ENCODE data around the gene KCNJ13. TPM values are rescaled to one million over a fixed set of nuclear protein-coding genes. Genes with fewer than 3 reads are reported as not detected.

KCNJ13 gene
- total RNA-seq, 6 experiments from 2014 or later, result not detected

DNA sequence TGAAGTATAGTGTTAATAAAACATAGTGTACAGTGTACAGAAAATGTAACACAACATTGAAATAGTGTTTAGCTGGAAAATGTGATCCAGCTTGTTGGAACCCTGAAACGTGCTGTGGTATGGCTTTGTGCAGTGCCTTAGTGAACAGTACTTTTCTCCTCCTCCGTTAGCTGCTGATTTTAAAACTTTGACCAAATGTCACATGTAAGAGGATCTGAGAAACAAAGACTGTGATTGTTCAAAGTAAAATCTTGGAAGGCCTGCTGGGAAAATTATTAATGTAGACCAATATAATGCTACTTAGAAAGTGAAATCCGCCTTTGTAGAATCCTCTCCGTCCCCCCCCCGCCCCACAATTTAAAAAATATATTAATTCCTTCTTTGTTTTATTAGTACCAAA, 911 bp upstream of the KCNJ13 start:
- intact Hi-C loops (cut with DNase I), result no loop called here
- H3K9me3 ChIP-seq, result no peaks in the 10 kb centered on the region
- H3K27ac ChIP-seq, result no peak overlapping the region
- H3K27me3 ChIP-seq, result no peaks in the 10 kb centered on the region
- no peak for ATAC-seq
- TF ChIP-seq, protein P1, sequence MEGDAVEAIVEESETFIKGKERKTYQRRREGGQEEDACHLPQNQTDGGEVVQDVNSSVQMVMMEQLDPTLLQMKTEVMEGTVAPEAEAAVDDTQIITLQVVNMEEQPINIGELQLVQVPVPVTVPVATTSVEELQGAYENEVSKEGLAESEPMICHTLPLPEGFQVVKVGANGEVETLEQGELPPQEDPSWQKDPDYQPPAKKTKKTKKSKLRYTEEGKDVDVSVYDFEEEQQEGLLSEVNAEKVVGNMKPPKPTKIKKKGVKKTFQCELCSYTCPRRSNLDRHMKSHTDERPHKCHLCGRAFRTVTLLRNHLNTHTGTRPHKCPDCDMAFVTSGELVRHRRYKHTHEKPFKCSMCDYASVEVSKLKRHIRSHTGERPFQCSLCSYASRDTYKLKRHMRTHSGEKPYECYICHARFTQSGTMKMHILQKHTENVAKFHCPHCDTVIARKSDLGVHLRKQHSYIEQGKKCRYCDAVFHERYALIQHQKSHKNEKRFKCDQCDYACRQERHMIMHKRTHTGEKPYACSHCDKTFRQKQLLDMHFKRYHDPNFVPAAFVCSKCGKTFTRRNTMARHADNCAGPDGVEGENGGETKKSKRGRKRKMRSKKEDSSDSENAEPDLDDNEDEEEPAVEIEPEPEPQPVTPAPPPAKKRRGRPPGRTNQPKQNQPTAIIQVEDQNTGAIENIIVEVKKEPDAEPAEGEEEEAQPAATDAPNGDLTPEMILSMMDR (IDR thresholded peaks at IDR 0.05), result no peak
- no peak for TF ChIP-seq POLR2A (IDR thresholded peaks at IDR 0.05)
- H3K36me3 ChIP-seq, result no peaks in the 10 kb centered on the region
- DNase-seq, result no peak
- 82% methylated on average over 5 of the region's 5 CpGs for WGBS (ENCODE audit: insufficient coverage, low coverage, low lambda C conversion rate, missing lambda C conversion rate)
- no peaks in the 10 kb centered on the region for H3K4me1 ChIP-seq
- no peak overlapping the region for H3K4me3 ChIP-seq

DNA sequence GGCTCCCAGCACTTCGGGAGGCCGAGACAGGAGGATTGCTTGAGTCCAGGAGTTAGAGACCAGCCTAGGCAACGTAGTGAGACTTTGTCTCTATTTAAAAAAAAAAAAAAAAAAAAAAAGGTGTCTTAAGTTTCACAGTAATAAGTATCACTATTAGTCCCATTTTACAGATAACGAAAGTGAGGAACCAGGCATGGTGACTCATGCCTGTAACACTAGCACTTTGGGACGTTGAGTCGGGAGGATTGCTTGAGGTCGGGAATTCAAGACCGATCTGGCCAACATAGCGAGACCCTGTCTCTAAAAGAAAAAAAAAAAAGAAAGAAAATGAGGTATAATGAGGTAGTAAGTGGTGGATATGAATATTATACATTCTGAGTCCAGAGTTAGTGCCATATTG, 2.5 kb downstream of the KCNJ13 start:
- Histone ChIP-seq H3K27me3 (no peaks in the 10 kb centered on the region), H3K4me3 (no peak overlapping the region), H3K27ac (no peak overlapping the region), H3K9me3 (no peaks in the 10 kb centered on the region), H3K36me3 (peaks cover 0 to 16% (median 3%) of the 10 kb centered on the region in 4 donors), H3K4me1 (no peaks in the 10 kb centered on the region)
- TF ChIP-seq, protein P1 (IDR thresholded peaks at IDR 0.05), result no peak
- WGBS (ENCODE audit: insufficient coverage, low coverage, low lambda C conversion rate, missing lambda C conversion rate), result 81% methylated on average over 9 of the region's 9 CpGs
- DNase-seq (no peak), ATAC-seq (no peak)
- intact Hi-C loops (cut with DNase I), result no loop called here

DNA sequence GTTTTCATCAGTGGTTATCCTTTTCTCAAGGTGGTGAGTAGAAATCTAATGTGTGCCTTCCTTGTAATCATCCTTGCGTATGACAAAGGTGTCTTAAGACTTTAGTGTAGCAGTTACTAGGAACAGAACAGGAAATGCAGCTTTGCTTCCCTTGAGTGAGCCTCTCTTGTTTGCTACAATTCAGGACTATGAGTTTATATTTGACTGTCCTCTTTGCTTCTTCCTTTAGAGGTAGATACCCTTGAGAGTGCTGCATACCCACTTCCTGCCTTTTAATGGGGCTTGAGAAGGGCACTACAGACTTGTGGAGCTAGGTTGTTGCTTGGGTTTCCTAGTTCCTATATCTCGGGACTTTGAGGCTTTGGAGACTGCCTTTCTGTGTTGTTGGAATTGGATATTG, 3.8 kb downstream of the KCNJ13 start:
- no peak for ATAC-seq
- WGBS (ENCODE audit: insufficient coverage, low coverage, low lambda C conversion rate, missing lambda C conversion rate), result 78% methylated on average over 2 of the region's 2 CpGs
- H3K36me3 ChIP-seq, result peaks cover 0 to 22% (median 3%) of the 10 kb centered on the region in 4 donors

DNA sequence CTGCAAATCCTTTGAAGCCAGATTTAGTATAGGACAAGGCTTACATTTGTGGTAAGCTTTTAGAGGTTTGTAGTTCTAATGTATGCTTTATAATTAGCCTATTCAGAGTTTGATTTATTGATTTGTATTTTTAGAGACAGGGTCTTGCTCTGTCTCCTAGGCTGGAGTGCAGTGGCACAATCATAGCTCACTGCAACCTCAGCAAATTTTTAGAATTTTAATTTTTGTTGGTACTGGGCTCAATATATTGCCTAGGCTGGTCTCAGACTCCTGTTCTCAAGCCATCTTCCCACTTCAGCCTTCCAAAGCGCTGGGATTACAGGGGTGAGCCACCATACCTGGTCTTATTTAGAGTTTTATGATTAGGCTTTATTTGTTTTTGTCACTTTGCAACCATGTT, 4.5 kb downstream of the KCNJ13 start:
- no peaks in the 10 kb centered on the region for H3K9me3 ChIP-seq
- intact Hi-C loops (cut with DNase I), result no loop called here
- no peaks in the 10 kb centered on the region for H3K4me1 ChIP-seq
- ATAC-seq (no peak), DNase-seq (no peak)
- TF ChIP-seq POLR2A (IDR thresholded peaks at IDR 0.05), result no peak
- TF ChIP-seq, protein P1 (IDR thresholded peaks at IDR 0.05), result no peak
- peaks cover 0 to 22% (median 3%) of the 10 kb centered on the region in 4 donors for H3K36me3 ChIP-seq
- WGBS (ENCODE audit: insufficient coverage, low coverage, low lambda C conversion rate, missing lambda C conversion rate), result 100% methylated on average over 1 of the region's 1 CpG
- no peak overlapping the region for H3K4me3 ChIP-seq
- no peaks in the 10 kb centered on the region for H3K27me3 ChIP-seq
- no peak overlapping the region for H3K27ac ChIP-seq

More for the DNA sequence above, 3.8 kb downstream of the KCNJ13 start:
- no peaks in the 10 kb centered on the region for H3K27me3 ChIP-seq
- DNase-seq, result no peak
- H3K4me1 ChIP-seq, result no peaks in the 10 kb centered on the region
- no peak for TF ChIP-seq POLR2A (IDR thresholded peaks at IDR 0.05)
- TF ChIP-seq, protein P1 (IDR thresholded peaks at IDR 0.05), result no peak
- intact Hi-C loops (cut with DNase I), result no loop called here
- H3K4me3 ChIP-seq, result no peak overlapping the region
- H3K9me3 ChIP-seq, result no peaks in the 10 kb centered on the region
- no peak overlapping the region for H3K27ac ChIP-seq

- H3K4me1 ChIP-seq, result no peaks in the 10 kb centered on the region
- H3K27me3 ChIP-seq, result no peaks in the 10 kb centered on the region
- intact Hi-C loops (cut with DNase I), result no loop called here
- no peaks in the 10 kb centered on the region for H3K9me3 ChIP-seq
- DNase-seq, result no peak
- peaks cover 0 to 36% (median 3%) of the 10 kb centered on the region in 4 donors for H3K36me3 ChIP-seq
- TF ChIP-seq, protein P1 (IDR thresholded peaks at IDR 0.05), result no peak
- no peak for TF ChIP-seq POLR2A (IDR thresholded peaks at IDR 0.05)
- no peak for ATAC-seq
- no peak overlapping the region for H3K27ac ChIP-seq
- no peak overlapping the region for H3K4me3 ChIP-seq
These were observed 6.2 kb downstream of the KCNJ13 start for GRCh38 chr2:232770207-232770606.
